Breast epithelium (tissue), 3 donors: ENCODE results near the gene HBA2.

Experiments used
- CTCF ChIP-seq, 3 donors: fragments of 450-650 bp; IDR thresholded peaks; one replicate each; pipeline ENCODE4 v1.5.1; 2016 to 2017; ENCODE audit warnings: antibody characterized with exemption in 3 of 3, mild to moderate bottlenecking in 3 of 3, moderate library complexity in 3 of 3
- POLR2AphosphoS5 ChIP-seq, 3 donors: sonication (generic); formaldehyde crosslinking; IDR thresholded peaks; one replicate each; pipeline ENCODE4 v1.6.1; 2017; ENCODE audit warnings: antibody characterized with exemption in 3 of 3

GRCh38 chr16:185213-185612 lies 12.5 kb downstream of the HBA2 start:
- TF ChIP-seq CTCF (IDR thresholded peaks at IDR 0.05) (no peak), POLR2AphosphoS5 (IDR thresholded peaks at IDR 0.05) (no peak)
